Transverse colon (tissue), 3 donors: ENCODE data around the gene ROBO1.

ENCODE experiments used
- POLR2A ChIP-seq: fragments of 450-650 bp; IDR thresholded peaks from one replicate; pipeline ENCODE4 v1.6.1; 2016; ENCODE audit warnings: antibody characterized with exemption, mild to moderate bottlenecking, moderate library complexity
- TF ChIP-seq, protein P1 (sequence below), 5 experiments: fragments of 200-600 bp in 3 of 5; fragments of 450-650 bp in 2 of 5; sonication (generic) in 3 of 5; IDR thresholded peaks; 1 replicate in 2 of 5; 2 replicates in 3 of 5; pipeline ENCODE4 v1.5.1; 2016 to 2017; ENCODE audit warnings: antibody characterized with exemption in 5 of 5, inconsistent platforms in 3 of 5, mild to moderate bottlenecking in 2 of 5, moderate library complexity in 1 of 5

DNA sequence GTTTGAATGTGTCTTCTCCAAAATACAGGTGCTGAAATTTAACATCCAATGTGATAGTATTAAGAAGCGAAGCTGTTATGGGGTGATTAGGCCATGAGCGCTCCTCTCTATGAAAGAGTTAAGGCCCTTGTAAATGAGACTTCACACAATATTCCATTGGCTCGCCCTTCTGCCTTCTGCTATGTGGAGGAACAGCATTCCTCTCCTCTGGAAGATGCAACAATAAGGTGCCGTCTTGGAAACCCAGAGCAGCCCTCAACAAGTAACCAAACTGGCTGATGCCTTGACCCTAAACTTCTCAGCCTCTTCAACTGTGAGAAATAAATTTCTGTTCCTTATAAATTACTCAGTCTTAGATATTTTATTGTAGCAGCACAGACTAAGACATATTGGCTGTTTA is 874.6 kb downstream of the ROBO1 start:
- TF ChIP-seq, protein P1, sequence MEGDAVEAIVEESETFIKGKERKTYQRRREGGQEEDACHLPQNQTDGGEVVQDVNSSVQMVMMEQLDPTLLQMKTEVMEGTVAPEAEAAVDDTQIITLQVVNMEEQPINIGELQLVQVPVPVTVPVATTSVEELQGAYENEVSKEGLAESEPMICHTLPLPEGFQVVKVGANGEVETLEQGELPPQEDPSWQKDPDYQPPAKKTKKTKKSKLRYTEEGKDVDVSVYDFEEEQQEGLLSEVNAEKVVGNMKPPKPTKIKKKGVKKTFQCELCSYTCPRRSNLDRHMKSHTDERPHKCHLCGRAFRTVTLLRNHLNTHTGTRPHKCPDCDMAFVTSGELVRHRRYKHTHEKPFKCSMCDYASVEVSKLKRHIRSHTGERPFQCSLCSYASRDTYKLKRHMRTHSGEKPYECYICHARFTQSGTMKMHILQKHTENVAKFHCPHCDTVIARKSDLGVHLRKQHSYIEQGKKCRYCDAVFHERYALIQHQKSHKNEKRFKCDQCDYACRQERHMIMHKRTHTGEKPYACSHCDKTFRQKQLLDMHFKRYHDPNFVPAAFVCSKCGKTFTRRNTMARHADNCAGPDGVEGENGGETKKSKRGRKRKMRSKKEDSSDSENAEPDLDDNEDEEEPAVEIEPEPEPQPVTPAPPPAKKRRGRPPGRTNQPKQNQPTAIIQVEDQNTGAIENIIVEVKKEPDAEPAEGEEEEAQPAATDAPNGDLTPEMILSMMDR (IDR thresholded peaks at IDR 0.05) = no peak
- TF ChIP-seq POLR2A = no peak
